Keratinocyte (primary cell): Measurements from ENCODE around the gene TENT5A. TPM values are rescaled to one million over a fixed set of nuclear protein-coding genes. Genes with fewer than 3 reads are reported as not detected.

ENCODE experiments used
- DNase-seq: peaks from one replicate; pipeline ENCODE4 v3.0.0-alpha.2; 2011; ENCODE audit warnings: low read depth, missing footprints, low spot score
- FAIRE-seq: peaks from 2 replicates; lab custom pipeline; 2011; peaks lifted over from hg19 to GRCh38; lab: Jason Lieb, UNC
- H2AFZ ChIP-seq: 2 replicates; pipeline ENCODE4 v1.6.0; 2012; ENCODE audit warnings: low read length, control low read depth, inconsistent platforms; ENCODE audit not compliant: control insufficient read depth
- H3K27ac ChIP-seq: 2 replicates; pipeline ENCODE4 v1.5.1; 2011; ENCODE audit warnings: low read length; ENCODE audit not compliant: control insufficient read depth, insufficient read depth
- H3K27me3 ChIP-seq: 3 replicates; pipeline ENCODE4 v1.6.0; 2011; ENCODE audit warnings: low read length; ENCODE audit not compliant: control insufficient read depth, insufficient read depth; ENCODE audit errors: extremely low read depth
- H3K36me3 ChIP-seq, 2 experiments: 2 replicates in 1 of 2; 3 replicates in 1 of 2; pipeline ENCODE4 v1.5.1; 2011; ENCODE audit warnings: low read length in 2 of 2, mild to moderate bottlenecking in 1 of 2; ENCODE audit not compliant: control insufficient read depth in 2 of 2, insufficient read depth in 2 of 2; ENCODE audit errors: extremely low read depth in 1 of 2
- H3K4me1 ChIP-seq: 3 replicates; pipeline ENCODE4 v1.5.1; 2011; ENCODE audit warnings: low read length; ENCODE audit not compliant: control insufficient read depth, insufficient read depth; ENCODE audit errors: extremely low read depth
- H3K4me2 ChIP-seq: 3 replicates; pipeline ENCODE4 v1.6.0; 2011; ENCODE audit warnings: low read depth, low read length; ENCODE audit not compliant: control insufficient read depth, insufficient read depth; ENCODE audit errors: extremely low read depth
- H3K4me3 ChIP-seq, 3 experiments: fragments of 200-600 bp in 1 of 3; sonication (generic) in 1 of 3; 2 replicates in 2 of 3; 3 replicates in 1 of 3; pipeline ENCODE4 v1.5.1; 2011 to 2016; ENCODE audit warnings: low read length in 3 of 3, mild to moderate bottlenecking in 3 of 3, control low read depth in 2 of 3, inconsistent platforms in 1 of 3, low read depth in 1 of 3, mixed read lengths in 1 of 3, mixed run types in 1 of 3, moderate library complexity in 1 of 3; ENCODE audit not compliant: control insufficient read depth in 2 of 3, insufficient read depth in 2 of 3; ENCODE audit errors: extremely low read depth in 1 of 3
- H3K79me2 ChIP-seq: 2 replicates; pipeline ENCODE4 v1.6.0; 2012; ENCODE audit warnings: low read length; ENCODE audit not compliant: control insufficient read depth, insufficient read depth
- H3K9ac ChIP-seq: 3 replicates; pipeline ENCODE4 v1.6.0; 2011; ENCODE audit warnings: low read length; ENCODE audit not compliant: control insufficient read depth, insufficient read depth; ENCODE audit errors: extremely low read depth
- H3K9me1 ChIP-seq: 3 replicates; pipeline ENCODE4 v1.6.0; 2011; ENCODE audit warnings: low read length; ENCODE audit not compliant: control insufficient read depth, insufficient read depth; ENCODE audit errors: extremely low read depth
- H3K9me3 ChIP-seq: 2 replicates; pipeline ENCODE4 v1.5.1; 2012; ENCODE audit warnings: low read depth, low read length; ENCODE audit not compliant: control insufficient read depth
- H4K20me1 ChIP-seq: 3 replicates; pipeline ENCODE4 v1.6.0; 2011; ENCODE audit warnings: low read length; ENCODE audit not compliant: control insufficient read depth, insufficient read depth; ENCODE audit errors: extremely low read depth
- CTCF ChIP-seq, 3 experiments: IDR thresholded peaks in 1 of 3; conservative IDR thresholded peaks in 1 of 3; optimal IDR thresholded peaks in 1 of 3; 2 replicates in 2 of 3; 3 replicates in 1 of 3; pipeline versions ENCODE3 to v1.5.1; 2011; ENCODE audit warnings: low read length in 3 of 3, mild to moderate bottlenecking in 3 of 3, moderate library complexity in 2 of 3, control low read depth in 1 of 3, inconsistent platforms in 1 of 3; ENCODE audit not compliant: insufficient read depth in 2 of 3; ENCODE audit errors: extremely low read depth in 1 of 3
- EZH2 ChIP-seq: IDR thresholded peaks from one replicate; pipeline ENCODE4 v1.6.1; 2012; ENCODE audit warnings: inconsistent platforms, mild to moderate bottlenecking, low read length, moderate library complexity
- dilution Hi-C: fragments of 300-500 bp; cut with MboI; formaldehyde crosslinking; loops from one replicate; pipeline ENCODE4 v1.7.0; 2020; ENCODE audit warnings: low sequenced_read_pairs; ENCODE audit not compliant: extremely low pct_ligation_motif_present
- polyA plus RNA-seq, 5 experiments: library from polyadenylated mRNA; depleted of rRNA in 3 of 5; stranded (reverse) in 3 of 5; stranded (forward) in 1 of 5; unstranded in 1 of 5; fragments of >200 nt; gene quantifications; 1 replicate in 1 of 5; 2 replicates in 3 of 5; 3 replicates in 1 of 5; pipeline versions ENCODE4 v1.2.1 to v1.2.3, GENCODE V29; 2011 to 2012; ENCODE audit warnings: missing spikeins in 2 of 5, low read depth in 1 of 5, low replicate concordance in 1 of 5

The TENT5A gene
- polyA plus RNA-seq, 1 donor (not counting 4 experiments of a cell fraction or from before 2014, with no cell fraction given), result 1.6 TPM

- no peak overlapping the region for H3K9ac ChIP-seq
- no peaks in the 10 kb centered on the region for H3K36me3 ChIP-seq
- dilution Hi-C loops, result no loop called here
- no peaks in the 10 kb centered on the region for H4K20me1 ChIP-seq
- DNase-seq, result no peak
- H3K9me1 ChIP-seq, result no peaks in the 10 kb centered on the region
- H3K4me1 ChIP-seq, result peaks cover 17% of the 10 kb centered on the region
- H3K4me2 ChIP-seq, result no peak overlapping the region
- no peak overlapping the region for H3K27ac ChIP-seq
- H3K9me3 ChIP-seq, result no peaks in the 10 kb centered on the region
- no peak for FAIRE-seq
- H3K79me2 ChIP-seq, result no peaks in the 10 kb centered on the region
- no peaks in the 10 kb centered on the region for H3K27me3 ChIP-seq
- H2AFZ ChIP-seq, result no peak overlapping the region
- TF ChIP-seq EZH2, result no peak
- no peak for TF ChIP-seq CTCF (optimal IDR thresholded peaks at IDR 0.05 in 1 of 3, IDR thresholded peaks at IDR 0.05 in 1 of 3, conservative IDR thresholded peaks at IDR 0.05 in 1 of 3; ENCODE audit: extremely low read depth in 1 of 3, insufficient read depth in 2 of 3, low read length in 3 of 3)
- H3K4me3 ChIP-seq, result no peak overlapping the region
Observed at GRCh38 chr6:81747327-81747726, 5.2 kb downstream of the TENT5A start.

- Histone ChIP-seq H3K27me3 (no peaks in the 10 kb centered on the region), H3K4me3 (no peak overlapping the region), H3K9me3 (no peaks in the 10 kb centered on the region), H3K4me2 (no peak overlapping the region), H3K79me2 (no peaks in the 10 kb centered on the region), H4K20me1 (no peaks in the 10 kb centered on the region), H3K9me1 (no peaks in the 10 kb centered on the region), H3K9ac (no peak overlapping the region), H2AFZ (no peak overlapping the region), H3K36me3 (no peaks in the 10 kb centered on the region), H3K27ac (no peak overlapping the region), H3K4me1 (no peaks in the 10 kb centered on the region)
- no peak for TF ChIP-seq EZH2
- no peak for TF ChIP-seq CTCF (optimal IDR thresholded peaks at IDR 0.05 in 1 of 3, IDR thresholded peaks at IDR 0.05 in 1 of 3, conservative IDR thresholded peaks at IDR 0.05 in 1 of 3; ENCODE audit: extremely low read depth in 1 of 3, insufficient read depth in 2 of 3, low read length in 3 of 3)
- DNase-seq, result no peak
- no peak for FAIRE-seq
- dilution Hi-C loops, result no loop called here
Observed at GRCh38 chr6:81744131-81744530, 8.3 kb downstream of the TENT5A start.
